Activated naive CD8-positive, alpha-beta T cell treated with anti-CD3 and anti-CD28 coated beads, Interleukin-2, amount 50 U/mL, for 24 hours (primary cell): ENCODE measurements around the gene SSX2IP.
A peak's percentile ranks its signal among the peaks of the same experiment; 100 is the strongest.
"Not testable (repeated sequence)": the region's sequence is repeated elsewhere in the genome, so short reads cannot be mapped to it uniquely, and the experiment has no call there.

Experiments used
- ATAC-seq: fragments of 150-1000 bp; cut with Tn5 transposase; one replicate; pipeline ENCODE4 v1.10.0; 2021
- DNase-seq: peaks from one replicate; pipeline ENCODE4 v3.0.0; 2021
- H3K27ac Mint-ChIP-seq: one replicate; pipeline ENCODE4 v1.8.0; 2021; ENCODE audit warnings: mild to moderate bottlenecking, mixed read lengths
- H3K27me3 Mint-ChIP-seq: one replicate; pipeline ENCODE4 v1.8.0; 2021; ENCODE audit warnings: mixed read lengths
- H3K36me3 Mint-ChIP-seq: one replicate; pipeline ENCODE4 v1.8.0; 2021; ENCODE audit warnings: low read depth, mixed read lengths
- H3K4me1 Mint-ChIP-seq: one replicate; pipeline ENCODE4 v1.8.0; 2021; ENCODE audit warnings: mixed read lengths
- H3K4me3 Mint-ChIP-seq: one replicate; pipeline ENCODE4 v1.8.0; 2021; ENCODE audit warnings: mild to moderate bottlenecking, moderate library complexity, mixed read lengths
- H3K9me3 Mint-ChIP-seq: one replicate; pipeline ENCODE4 v1.8.0; 2021; ENCODE audit warnings: mixed read lengths

The SSX2IP gene, protein sequence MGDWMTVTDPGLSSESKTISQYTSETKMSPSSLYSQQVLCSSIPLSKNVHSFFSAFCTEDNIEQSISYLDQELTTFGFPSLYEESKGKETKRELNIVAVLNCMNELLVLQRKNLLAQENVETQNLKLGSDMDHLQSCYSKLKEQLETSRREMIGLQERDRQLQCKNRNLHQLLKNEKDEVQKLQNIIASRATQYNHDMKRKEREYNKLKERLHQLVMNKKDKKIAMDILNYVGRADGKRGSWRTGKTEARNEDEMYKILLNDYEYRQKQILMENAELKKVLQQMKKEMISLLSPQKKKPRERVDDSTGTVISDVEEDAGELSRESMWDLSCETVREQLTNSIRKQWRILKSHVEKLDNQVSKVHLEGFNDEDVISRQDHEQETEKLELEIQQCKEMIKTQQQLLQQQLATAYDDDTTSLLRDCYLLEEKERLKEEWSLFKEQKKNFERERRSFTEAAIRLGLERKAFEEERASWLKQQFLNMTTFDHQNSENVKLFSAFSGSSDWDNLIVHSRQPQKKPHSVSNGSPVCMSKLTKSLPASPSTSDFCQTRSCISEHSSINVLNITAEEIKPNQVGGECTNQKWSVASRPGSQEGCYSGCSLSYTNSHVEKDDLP

DNA sequence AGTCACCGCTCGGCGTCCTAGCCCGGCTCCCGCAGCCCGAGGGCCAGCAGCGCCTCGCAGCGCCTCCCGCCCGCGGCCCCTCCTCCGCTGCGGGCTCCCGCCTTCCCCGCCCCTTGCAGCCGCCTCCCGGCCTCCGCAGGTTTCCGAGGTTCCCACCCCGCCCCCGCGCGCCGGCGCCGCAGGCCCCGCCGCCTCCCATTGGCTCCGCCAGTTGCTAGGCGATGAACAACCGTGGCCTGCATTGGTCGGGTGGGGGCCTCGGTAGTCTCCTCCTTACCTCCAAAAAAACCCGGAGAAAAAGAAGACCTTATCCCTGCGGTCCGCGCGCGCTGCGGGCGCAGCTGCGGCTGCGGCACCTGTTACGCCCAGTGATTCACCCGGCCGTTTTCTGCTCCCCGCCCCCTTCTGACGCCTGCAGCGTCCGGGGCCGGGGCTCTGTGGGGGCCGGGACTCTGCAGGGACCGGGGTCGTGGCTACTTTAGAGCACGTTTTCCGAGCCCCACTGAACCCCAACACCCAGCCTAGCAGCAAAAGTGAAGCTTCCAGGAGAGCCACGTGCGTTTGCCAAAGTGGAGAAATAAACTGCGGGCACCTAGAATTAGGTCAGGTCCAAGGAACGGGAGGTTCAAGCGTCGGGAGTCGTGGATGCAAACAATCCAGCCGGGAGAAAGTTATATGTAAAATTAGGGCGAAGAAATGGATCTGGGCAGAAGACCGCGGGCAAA is at the start of gene SSX2IP:
Gene SSX2IP, minus strand, starts transcription at position 65 of the 725 bp plus-strand sequence. CDS start 19,242 bp downstream, outside the sequence.
- Mint-ChIP-seq H3K27me3 (no peaks in the 10 kb centered on the region), H3K4me3 (peak within 1 kb of the TSS; percentile 87), H3K4me1 (peaks cover 55% of the 10 kb centered on the region), H3K27ac (peak within 1 kb of the TSS; percentile 86), H3K36me3 (no peaks in the 10 kb centered on the region), H3K9me3 (no peaks in the 10 kb centered on the region)
- peak; percentile 100 for DNase-seq
- peak; percentile 94 for ATAC-seq

DNA sequence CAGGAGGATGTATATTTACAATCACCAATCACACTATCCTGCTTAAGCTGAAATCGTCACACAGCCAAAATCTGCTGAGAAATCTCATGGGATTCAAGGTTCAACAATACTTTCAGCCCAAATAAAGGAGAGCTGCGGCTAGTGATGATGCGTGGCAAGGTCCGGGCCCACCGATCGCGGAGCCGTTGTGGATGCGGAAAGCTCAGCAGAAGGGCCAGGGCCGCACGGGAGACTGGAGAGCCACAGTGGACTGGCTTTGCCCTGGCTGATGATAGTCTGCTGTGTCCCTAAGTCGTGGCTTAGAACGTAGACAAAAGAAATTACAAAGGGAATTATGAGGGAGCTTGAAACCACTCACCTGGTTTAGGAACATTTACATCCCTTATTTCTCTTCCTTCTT is 48.0 kb upstream of the SSX2IP start:
- DNase-seq (no peak), ATAC-seq (no peak)
- H3K4me3 Mint-ChIP-seq: no peak overlapping the region
- H3K4me1 Mint-ChIP-seq: peaks cover 13% of the 10 kb centered on the region
- H3K9me3 Mint-ChIP-seq: no peaks in the 10 kb centered on the region
- peaks cover 7% of the 10 kb centered on the region for H3K27me3 Mint-ChIP-seq
- H3K36me3 Mint-ChIP-seq: no peaks in the 10 kb centered on the region
- no peak overlapping the region for H3K27ac Mint-ChIP-seq

DNA sequence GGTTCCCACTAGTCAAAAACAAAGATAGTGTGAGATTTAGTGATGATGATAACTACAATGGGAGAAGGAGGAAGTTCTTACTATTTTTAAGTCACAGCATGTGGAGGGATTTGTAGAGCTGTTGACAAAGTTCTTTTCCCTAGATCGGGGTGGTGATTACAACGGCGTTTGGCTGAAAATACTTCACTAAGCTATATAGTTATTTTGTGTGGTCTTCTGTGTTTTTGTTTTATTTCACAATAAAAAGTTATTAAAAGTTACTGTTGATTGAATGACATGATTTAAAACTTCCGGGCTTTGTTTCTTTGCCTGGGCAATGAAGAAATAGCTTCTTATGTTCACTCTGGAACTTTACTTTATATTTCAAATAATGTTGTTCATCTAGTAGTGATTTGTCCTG is 47.3 kb upstream of the SSX2IP start:
- H3K9me3 Mint-ChIP-seq: no peaks in the 10 kb centered on the region
- H3K27ac Mint-ChIP-seq: no peak overlapping the region
- peaks cover 8% of the 10 kb centered on the region for H3K4me1 Mint-ChIP-seq
- H3K36me3 Mint-ChIP-seq: no peaks in the 10 kb centered on the region
- H3K27me3 Mint-ChIP-seq: peaks cover 9% of the 10 kb centered on the region
- no peak for DNase-seq
- H3K4me3 Mint-ChIP-seq: no peak overlapping the region
- ATAC-seq: no peak

DNA sequence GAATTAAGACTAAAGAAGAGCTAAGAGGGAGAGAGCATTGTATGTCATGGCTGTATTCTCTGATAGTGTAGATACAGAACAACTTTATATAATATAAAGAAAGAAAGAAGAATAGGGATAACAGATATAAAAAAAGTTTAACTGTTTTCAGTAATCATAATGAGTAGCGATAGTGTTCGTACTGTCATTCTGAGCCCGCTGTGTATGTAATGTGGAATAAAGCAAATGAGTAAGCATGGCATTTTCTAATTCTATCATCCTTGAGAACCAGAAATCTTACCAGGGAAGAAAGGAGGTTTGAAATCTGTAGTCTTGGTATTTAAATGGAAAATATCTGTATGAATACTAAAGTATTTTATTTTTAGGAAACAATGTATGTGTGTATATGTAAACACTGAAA is 46.7 kb upstream of the SSX2IP start:
- H3K9me3 Mint-ChIP-seq: no peaks in the 10 kb centered on the region
- H3K4me1 Mint-ChIP-seq: peaks cover 2% of the 10 kb centered on the region
- H3K27ac Mint-ChIP-seq: no peak overlapping the region
- no peak overlapping the region for H3K4me3 Mint-ChIP-seq
- DNase-seq (no peak), ATAC-seq (no peak)
- H3K27me3 Mint-ChIP-seq: peaks cover 12% of the 10 kb centered on the region
- H3K36me3 Mint-ChIP-seq: no peaks in the 10 kb centered on the region

DNA sequence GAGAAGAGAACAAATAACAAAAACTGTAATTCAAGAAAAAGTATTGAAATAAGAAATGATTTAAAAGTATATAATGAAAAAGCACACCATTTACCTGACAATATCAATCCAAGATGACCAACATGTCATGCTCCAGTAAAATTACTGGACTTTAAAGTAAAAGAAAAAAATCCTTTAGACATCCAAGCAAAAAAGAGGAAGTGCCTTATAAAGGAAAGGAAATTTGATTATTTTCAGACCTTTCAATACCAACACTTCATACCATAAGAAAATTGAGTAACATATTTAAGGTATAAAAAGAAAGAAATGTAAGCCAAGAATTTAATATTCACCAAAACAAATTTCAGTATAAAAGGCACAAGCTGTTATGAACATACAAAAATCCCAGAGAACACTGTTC is 46.2 kb upstream of the SSX2IP start:
- H3K9me3 Mint-ChIP-seq: no peaks in the 10 kb centered on the region
- no peak overlapping the region for H3K27ac Mint-ChIP-seq
- H3K36me3 Mint-ChIP-seq: no peaks in the 10 kb centered on the region
- ATAC-seq (no peak), DNase-seq (no peak)
- no peaks in the 10 kb centered on the region for H3K4me1 Mint-ChIP-seq
- H3K4me3 Mint-ChIP-seq: no peak overlapping the region
- H3K27me3 Mint-ChIP-seq: peaks cover 15% of the 10 kb centered on the region

DNA sequence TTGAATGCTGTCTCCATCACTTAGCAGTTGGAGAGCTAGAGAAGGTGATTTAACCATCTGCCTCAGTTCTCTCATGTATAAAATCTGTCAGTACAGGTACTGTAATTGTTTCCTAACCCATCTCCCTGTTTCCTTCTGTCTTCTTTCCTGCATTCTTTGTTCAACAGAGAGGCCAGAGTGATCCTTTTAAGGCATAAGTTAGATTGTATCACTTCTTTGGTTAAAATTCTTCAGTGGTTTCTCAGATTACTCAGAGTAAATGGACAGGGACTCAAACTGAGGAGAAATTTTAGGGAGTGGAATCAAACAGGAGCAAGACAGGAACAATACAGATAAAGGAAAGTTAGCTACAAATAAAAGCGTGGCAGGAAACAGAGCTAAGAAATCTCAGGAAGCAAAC is 45.2 kb upstream of the SSX2IP start:
- DNase-seq: no peak
- ATAC-seq: no peak
- H3K36me3 Mint-ChIP-seq: no peaks in the 10 kb centered on the region
- H3K4me1 Mint-ChIP-seq: no peaks in the 10 kb centered on the region
- H3K4me3 Mint-ChIP-seq: no peak overlapping the region
- H3K27ac Mint-ChIP-seq: no peak overlapping the region
- peaks cover 22% of the 10 kb centered on the region for H3K27me3 Mint-ChIP-seq
- H3K9me3 Mint-ChIP-seq: no peaks in the 10 kb centered on the region

DNA sequence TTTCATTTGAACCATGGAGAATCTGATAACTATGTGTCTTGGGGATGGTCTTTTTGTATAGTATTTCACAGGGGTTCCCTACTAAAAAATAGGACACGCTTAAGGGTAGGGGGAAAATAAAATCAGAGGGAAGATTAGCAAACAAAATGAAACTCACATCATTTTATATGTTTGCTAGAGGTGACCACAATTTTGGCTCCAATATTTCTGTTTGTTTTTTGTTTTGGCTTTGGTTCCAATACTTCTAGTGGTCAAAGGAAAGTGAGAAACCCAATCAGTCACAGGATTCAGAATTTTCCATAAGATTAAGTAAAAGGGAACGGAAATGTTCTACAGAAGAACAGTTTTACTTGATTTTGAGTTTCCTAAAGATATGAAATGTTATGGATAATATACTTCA is 42.3 kb upstream of the SSX2IP start:
- Mint-ChIP-seq H3K4me3 (no peak overlapping the region), H3K27ac (no peak overlapping the region), H3K36me3 (no peaks in the 10 kb centered on the region), H3K4me1 (no peaks in the 10 kb centered on the region), H3K9me3 (no peaks in the 10 kb centered on the region), H3K27me3 (peaks cover 24% of the 10 kb centered on the region)
- ATAC-seq (no peak), DNase-seq (no peak)

DNA sequence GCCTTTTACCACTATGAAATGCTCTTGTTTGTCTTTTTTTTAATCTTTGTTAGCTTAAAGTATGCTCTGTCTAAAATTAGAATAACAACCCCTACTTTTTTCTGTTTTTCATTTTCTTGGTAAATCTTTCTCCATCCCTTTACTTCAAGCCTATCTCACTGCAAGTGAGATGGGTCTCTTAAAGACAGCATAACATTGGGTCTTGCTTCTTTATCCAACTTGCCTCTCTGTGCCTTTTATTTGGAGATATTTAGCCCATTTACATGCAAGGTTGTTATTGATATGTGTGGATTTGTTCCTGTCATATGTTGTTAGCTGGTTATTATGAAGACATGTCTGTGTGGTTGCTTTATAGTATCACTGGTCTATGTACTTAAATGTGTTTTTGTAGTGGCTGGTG is 41.3 kb upstream of the SSX2IP start:
- ATAC-seq (no peak), DNase-seq (no peak)
- no peaks in the 10 kb centered on the region for H3K36me3 Mint-ChIP-seq
- no peaks in the 10 kb centered on the region for H3K4me1 Mint-ChIP-seq
- peaks cover 24% of the 10 kb centered on the region for H3K27me3 Mint-ChIP-seq
- H3K27ac Mint-ChIP-seq: no peak overlapping the region
- no peaks in the 10 kb centered on the region for H3K9me3 Mint-ChIP-seq
- no peak overlapping the region for H3K4me3 Mint-ChIP-seq

DNA sequence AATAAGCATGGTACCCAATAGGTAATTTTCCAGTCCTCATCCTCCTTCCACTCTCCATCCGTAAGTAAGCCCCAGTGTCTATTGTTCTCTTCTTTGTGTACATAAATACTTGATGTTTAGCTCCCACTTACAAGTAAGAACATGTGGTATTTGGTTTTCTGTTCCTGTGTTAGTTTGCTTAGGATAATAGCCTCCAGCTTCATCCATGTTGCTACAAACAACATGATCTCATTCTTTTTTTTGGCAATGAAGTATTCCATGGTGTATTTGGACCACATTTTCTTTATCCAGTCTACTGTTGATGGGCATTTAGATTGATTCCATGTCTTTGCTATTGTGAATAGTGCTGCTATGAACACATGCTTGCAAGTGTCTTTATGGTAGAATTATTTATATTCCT is 37.5 kb upstream of the SSX2IP start:
- not testable (repeated sequence) for H3K27ac Mint-ChIP-seq, H3K4me1 Mint-ChIP-seq, DNase-seq, H3K4me3 Mint-ChIP-seq, ATAC-seq, H3K9me3 Mint-ChIP-seq, H3K36me3 Mint-ChIP-seq
- H3K27me3 Mint-ChIP-seq: peaks cover 17% of the 10 kb centered on the region

DNA sequence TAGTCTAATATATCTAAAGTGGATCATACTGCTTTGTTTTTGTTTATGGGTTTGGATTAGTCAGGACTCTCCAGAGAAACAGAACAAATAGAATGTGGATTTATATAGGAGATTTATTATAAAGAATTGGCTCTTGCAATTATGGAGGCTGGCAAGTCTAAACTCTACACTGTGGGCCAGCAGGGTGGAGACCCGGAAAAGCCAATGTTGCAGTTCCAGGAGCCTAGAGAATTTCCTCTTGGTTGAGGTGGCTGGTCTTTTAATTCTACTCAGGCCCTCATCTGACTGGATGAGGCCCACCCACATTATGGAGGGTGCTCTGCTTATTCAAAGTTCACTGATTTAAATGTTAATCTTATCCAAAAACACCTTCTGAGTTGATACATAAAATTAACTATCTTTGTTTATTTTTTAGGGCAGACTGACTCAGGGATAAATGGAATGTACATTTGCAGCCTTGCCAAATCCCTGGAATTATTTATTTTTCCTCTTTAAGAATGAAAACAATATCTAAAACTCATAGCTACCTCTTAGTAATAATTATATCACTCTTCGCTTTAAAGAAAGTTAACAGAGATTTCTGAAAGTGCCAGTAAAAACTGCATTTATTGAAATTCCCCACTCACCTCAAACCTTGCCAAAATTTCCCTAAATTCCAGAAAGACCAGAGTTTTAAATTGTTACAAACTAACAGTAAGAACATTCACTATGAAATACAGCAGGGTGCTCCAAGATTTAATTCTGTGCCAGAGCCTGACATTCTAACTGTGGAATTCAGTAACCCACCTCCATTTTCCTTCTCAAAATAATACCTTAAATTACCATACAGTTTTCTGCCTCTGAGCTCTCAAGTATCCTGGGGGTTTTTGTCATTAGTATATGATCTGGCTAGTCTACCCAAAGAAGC is 36.6 kb upstream of the SSX2IP start:
- no peaks in the 10 kb centered on the region for H3K36me3 Mint-ChIP-seq

DNA sequence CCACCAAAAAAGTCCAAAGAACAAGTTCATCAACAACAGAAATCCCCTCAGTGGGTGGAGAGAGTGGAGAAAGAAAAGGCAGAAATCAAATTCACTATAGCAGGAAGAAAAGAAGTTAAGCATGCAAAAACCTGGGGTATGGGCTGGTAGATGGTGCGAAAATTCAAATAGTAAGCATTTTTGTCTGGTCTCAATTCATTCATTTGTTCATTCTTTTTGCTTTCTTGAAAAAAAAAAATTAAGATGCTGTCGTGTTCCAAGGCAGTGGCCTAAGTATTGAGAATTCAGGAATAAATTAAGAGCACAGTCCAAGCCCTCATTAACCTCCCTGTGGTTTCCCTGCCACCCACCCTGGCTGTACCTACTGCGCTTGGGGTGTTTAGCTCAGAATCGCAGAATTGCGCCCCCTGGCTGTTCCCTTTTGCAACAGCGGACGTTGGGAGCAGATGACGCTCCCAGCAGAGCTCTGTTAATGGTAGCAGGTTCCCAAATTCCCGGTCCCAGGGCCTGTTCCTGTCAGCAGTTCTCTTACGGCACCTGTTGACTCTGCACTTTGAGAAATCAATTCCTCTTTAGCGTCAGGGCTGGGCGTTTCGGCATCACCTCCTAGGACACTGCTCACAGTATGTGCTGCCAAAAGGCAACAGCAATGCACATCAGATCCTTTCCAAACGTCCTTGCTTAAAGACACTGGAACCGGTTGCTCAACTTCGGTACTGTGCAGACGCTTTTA is 34.0 kb upstream of the SSX2IP start:
- H3K27me3 Mint-ChIP-seq: no peaks in the 10 kb centered on the region
- ATAC-seq (peak; percentile 40), DNase-seq (peak; percentile 65)
- H3K36me3 Mint-ChIP-seq: no peaks in the 10 kb centered on the region
- no peaks in the 10 kb centered on the region for H3K9me3 Mint-ChIP-seq
- H3K4me3 Mint-ChIP-seq: no peak overlapping the region
- H3K27ac Mint-ChIP-seq: no peak overlapping the region
- peaks cover 15% of the 10 kb centered on the region for H3K4me1 Mint-ChIP-seq

More for the DNA sequence above, 36.6 kb upstream of the SSX2IP start:
- H3K9me3 Mint-ChIP-seq: no peaks in the 10 kb centered on the region
- H3K27me3 Mint-ChIP-seq: peaks cover 14% of the 10 kb centered on the region
- DNase-seq (no peak), ATAC-seq (no peak)
- peaks cover 7% of the 10 kb centered on the region for H3K4me1 Mint-ChIP-seq
- no peak overlapping the region for H3K27ac Mint-ChIP-seq
- H3K4me3 Mint-ChIP-seq: no peak overlapping the region

DNA sequence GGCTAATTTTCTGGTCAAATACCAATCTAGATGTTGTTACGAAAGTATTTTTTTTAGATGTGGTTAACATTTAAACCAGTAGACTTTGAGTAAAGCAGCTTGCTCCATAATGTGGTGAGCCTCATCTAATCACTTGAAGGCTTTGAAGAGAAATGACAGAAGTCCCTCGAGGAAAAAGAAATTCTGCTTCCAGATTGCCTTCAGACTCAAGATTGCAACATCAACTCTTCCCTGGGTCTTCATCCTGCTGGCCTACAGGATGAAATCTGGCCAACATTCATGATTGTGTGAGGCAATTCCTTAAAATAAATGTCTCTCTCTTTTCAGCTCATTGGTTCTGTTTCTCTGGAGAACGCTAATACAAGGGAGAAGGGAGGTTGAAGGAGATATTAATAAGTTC is 32.5 kb upstream of the SSX2IP start:
- no peak for DNase-seq
- Mint-ChIP-seq H3K4me3 (no peak overlapping the region), H3K27me3 (no peaks in the 10 kb centered on the region), H3K4me1 (peaks cover 15% of the 10 kb centered on the region), H3K27ac (no peak overlapping the region), H3K36me3 (no peaks in the 10 kb centered on the region), H3K9me3 (no peaks in the 10 kb centered on the region)
- ATAC-seq: no peak

DNA sequence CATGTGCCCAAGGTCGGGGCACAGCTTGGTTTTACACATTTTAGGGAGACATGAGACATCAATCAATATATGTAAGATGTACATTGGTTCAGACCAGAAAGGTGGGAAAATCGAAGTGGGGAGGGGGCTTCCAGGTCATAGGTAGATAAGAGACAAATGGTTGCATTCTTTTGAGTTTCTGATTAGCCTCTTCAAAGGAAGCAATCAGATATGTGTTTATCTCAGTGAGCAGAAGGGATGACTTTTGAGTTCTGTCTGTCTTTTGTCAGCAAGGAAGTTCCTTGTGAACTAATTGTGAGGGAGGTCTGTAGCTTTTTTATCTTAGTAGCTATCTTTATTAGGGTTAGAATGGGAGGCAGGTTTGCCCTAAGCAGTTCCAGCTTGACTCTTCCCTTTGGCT is 31.6 kb upstream of the SSX2IP start:
- ATAC-seq, H3K36me3 Mint-ChIP-seq, DNase-seq, H3K27me3 Mint-ChIP-seq, H3K27ac Mint-ChIP-seq, H3K4me3 Mint-ChIP-seq, H3K9me3 Mint-ChIP-seq: not testable (repeated sequence)
- peaks cover 15% of the 10 kb centered on the region for H3K4me1 Mint-ChIP-seq

DNA sequence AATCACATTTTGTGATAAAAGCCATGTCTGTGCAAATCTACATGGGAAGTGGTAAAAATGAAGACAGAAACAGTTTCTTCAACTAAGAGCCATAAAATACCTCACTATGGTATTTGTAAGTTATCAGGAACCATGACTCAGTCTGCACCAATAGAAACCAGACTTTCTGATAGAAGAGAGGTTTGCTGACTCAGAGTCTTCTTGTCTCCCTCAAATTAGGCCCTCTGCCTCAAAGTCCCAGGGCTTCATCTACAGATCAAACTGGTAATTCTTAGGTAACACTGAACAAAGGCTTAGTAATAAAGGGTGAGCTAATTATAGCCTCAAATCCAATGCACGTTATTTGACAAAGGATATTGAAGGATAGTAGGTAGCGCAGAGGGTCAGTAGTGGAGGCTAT is 30.9 kb upstream of the SSX2IP start:
- Mint-ChIP-seq H3K4me3 (no peak overlapping the region), H3K27ac (no peak overlapping the region), H3K9me3 (no peaks in the 10 kb centered on the region), H3K4me1 (peaks cover 15% of the 10 kb centered on the region), H3K36me3 (no peaks in the 10 kb centered on the region), H3K27me3 (no peaks in the 10 kb centered on the region)
- DNase-seq (no peak), ATAC-seq (peak; percentile 86)
